Upper lobe of left lung (tissue), 6 donors: ENCODE data around the gene CKMT1A. TPM values are rescaled to one million over a fixed set of nuclear protein-coding genes. Genes with fewer than 3 reads are reported as not detected.
"Not testable (repeated sequence)": the region's sequence is repeated elsewhere in the genome, so short reads cannot be mapped to it uniquely, and the experiment has no call there.

Experiments
- ATAC-seq, 2 donors: fragments of 200-7000 bp; cut with Tn5 transposase; one replicate each; pipeline ENCODE4 v1.9.1; 2022; ENCODE audit warnings: mild to moderate bottlenecking in 2 of 2, moderate library complexity in 2 of 2; ENCODE audit not compliant: low FRiP score in 2 of 2
- DNase-seq, 2 donors: peaks; one replicate each; pipeline ENCODE4 v3.0.0-alpha.2; 2019 to 2020
- H3K27ac ChIP-seq, 4 donors: fragments of 200-600 bp; sonication (generic); one replicate each; pipeline ENCODE4 v1.5.1; 2016 to 2019
- H3K27me3 ChIP-seq, 4 donors: fragments of 200-600 bp; sonication (generic); one replicate each; pipeline ENCODE4 v1.5.1; 2017 to 2019
- H3K36me3 ChIP-seq, 4 donors: fragments of 200-600 bp; sonication (generic); one replicate each; pipeline ENCODE4 v1.5.1; 2016 to 2019
- H3K4me1 ChIP-seq, 4 donors: fragments of 200-600 bp; sonication (generic); one replicate each; pipeline ENCODE4 v1.5.1; 2018 to 2019
- H3K4me3 ChIP-seq, 4 donors: fragments of 200-600 bp; sonication (generic); one replicate each; pipeline ENCODE4 v1.5.1; 2017 to 2019; ENCODE audit warnings: mild to moderate bottlenecking in 2 of 4, moderate library complexity in 1 of 4
- H3K9me3 ChIP-seq, 4 donors: fragments of 200-600 bp; sonication (generic); one replicate each; pipeline ENCODE4 v1.5.1; 2018 to 2019
- CTCF ChIP-seq, 6 experiments: fragments of 450-650 bp in 4 of 6; fragments of 200-600 bp in 2 of 6; sonication (generic) in 2 of 6; IDR thresholded peaks; one replicate each; pipeline ENCODE4 v1.5.1; 2016 to 2019; ENCODE audit warnings: antibody characterized with exemption in 6 of 6
- EP300 ChIP-seq, 4 donors: sonication (generic); formaldehyde crosslinking; IDR thresholded peaks; one replicate each; pipeline ENCODE4 v1.5.1; 2017; ENCODE audit warnings: antibody characterized with exemption in 4 of 4, control low read depth in 2 of 4
- POLR2A ChIP-seq, 4 donors: fragments of 450-650 bp; IDR thresholded peaks; one replicate each; pipeline ENCODE4 v1.5.1; 2016 to 2017; ENCODE audit warnings: antibody characterized with exemption in 4 of 4, mild to moderate bottlenecking in 2 of 4
- POLR2AphosphoS5 ChIP-seq, 2 donors: sonication (generic); formaldehyde crosslinking; IDR thresholded peaks; one replicate each; pipeline ENCODE4 v1.5.1; 2017; ENCODE audit warnings: antibody characterized with exemption in 2 of 2
- WGBS, 2 donors: methylation state at CpG; one replicate each; pipeline ENCODE4 v1.1.5; 2017 to 2018; 5-methylcytosine and 5-hydroxymethylcytosine counted together
- total RNA-seq, 6 donors: library from RNA; depleted of rRNA in 4 of 6; stranded (reverse); fragments of >200 nt in 4 of 6; gene quantifications; one replicate each; pipeline versions ENCODE4 v1.1.0 to v1.2.1, GENCODE V29; 2016 to 2021
- donor health status: DM: no; HTN: no; CAD: no; lungs with moderate emphysema.
- donor health status: DM: no; HTN: yes; CAD: no; lungs with severe emphysema.

The CKMT1A gene
- total RNA-seq = 1 to 10 TPM in 5 of 6 donors, not detected in 1; 1.3 to 4.6 (median 2.6) TPM

DNA sequence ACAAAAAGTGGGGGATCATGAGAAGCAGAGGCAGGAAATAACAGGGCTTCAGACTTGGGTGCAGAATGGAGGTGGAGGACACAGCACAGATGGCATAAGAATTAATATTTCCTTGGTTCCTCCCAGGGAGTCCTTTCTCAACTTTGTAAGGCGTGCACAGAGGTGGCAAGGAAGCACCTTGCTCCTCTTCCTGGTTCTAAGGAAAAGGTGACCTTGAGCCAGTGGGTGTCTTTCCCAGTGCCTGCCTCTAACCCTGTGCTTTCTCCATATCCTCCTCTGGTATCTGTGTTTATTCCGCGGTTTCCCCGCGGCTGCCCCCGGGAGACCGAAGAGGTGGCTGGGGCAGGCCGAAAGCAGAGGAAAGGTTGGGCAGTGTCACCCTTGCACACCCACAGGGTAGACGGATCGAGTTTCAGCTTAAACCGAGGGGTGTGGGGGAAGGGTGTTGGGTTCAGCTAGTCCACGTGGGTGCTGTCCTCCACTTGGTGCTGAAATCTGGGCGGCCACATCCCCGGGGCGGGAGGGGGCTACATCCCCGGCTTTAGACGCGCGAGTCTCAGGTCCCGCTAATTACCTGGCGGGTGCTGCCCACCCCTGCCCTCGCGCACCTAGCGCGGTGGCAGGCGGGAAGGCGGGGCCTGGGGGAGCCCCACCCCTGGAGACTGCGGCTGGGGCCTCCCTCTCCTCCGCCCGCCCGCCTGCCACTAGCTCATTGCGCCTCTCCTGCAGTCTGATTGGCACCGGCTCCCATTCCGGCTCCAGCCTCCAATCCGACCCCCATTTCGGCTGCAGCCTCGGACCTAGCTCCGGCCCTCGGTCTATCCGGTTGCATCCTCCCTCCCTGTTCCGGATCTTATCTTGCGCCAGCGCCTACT is at the start of gene CKMT1A:
Gene CKMT1A (plus strand): TSS at position 712 of the 875 bp plus-strand sequence. CDS start 192 bp downstream, outside the sequence.
- H3K9me3 ChIP-seq, H3K4me1 ChIP-seq, H3K27ac ChIP-seq, DNase-seq, H3K27me3 ChIP-seq, H3K4me3 ChIP-seq, H3K36me3 ChIP-seq: not testable (repeated sequence)
- peak; percentile 18 to 70 for ATAC-seq
- no CpG with 5 or more reads among the region's 43 CpGs for WGBS, 2 donors

GRCh38 chr15:43648649-43649429 is 44.8 kb upstream of the CKMT1A start, which contains the start of gene CATSPER2:
Gene CATSPER2, minus strand, starts transcription at chr15:43648844. Its CDS starts 783 bp downstream, at chr15:43648061.
- Histone ChIP-seq H3K27me3 (no peaks in the 10 kb centered on the region), H3K4me3 (no peak within 1 kb of the TSS), H3K4me1 (no peaks in the 10 kb centered on the region), H3K36me3 (peaks cover 0 to 10% (median 5%) of the 10 kb centered on the region in 4 donors), H3K27ac (no peak within 1 kb of the TSS), H3K9me3 (no peaks in the 10 kb centered on the region)
- DNase-seq (peak in 1 of 2 donors; percentile 82), ATAC-seq (peak; percentile 37 to 39)
- 95 to 96% methylated on average over 54 of the region's 85 CpGs for WGBS, 2 donors
- no peak for TF ChIP-seq POLR2AphosphoS5 (IDR thresholded peaks at IDR 0.05)
- TF ChIP-seq POLR2A (IDR thresholded peaks at IDR 0.05) = no peak
- TF ChIP-seq EP300 (IDR thresholded peaks at IDR 0.05) = no peak
- no peak for TF ChIP-seq CTCF (IDR thresholded peaks at IDR 0.05)

DNA sequence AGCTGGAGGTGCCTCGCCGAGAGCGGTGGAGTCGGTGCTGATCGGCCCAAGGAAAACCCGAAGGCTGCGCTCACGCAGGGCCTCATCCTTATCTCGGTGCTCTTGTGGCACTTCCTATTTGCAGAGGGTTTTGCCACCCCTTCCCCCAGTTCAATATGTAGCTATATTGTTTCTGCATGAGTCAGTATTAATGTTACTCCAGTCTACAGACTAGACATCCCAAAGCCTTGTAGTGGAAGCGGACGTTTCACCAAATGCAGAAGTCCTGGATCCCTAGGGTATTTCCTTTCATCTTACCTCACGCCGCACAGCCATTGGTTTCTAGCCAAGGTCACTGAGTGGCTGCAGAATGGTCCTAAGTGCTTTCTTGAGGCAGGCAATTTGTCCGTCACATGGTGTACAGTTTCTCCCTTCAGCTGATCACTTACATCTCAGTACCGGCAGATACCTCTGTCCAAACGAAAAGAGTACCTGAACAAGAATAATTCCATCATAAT is 44.2 kb upstream of the CKMT1A start:
- not testable (repeated sequence) for H3K9me3 ChIP-seq, H3K4me1 ChIP-seq, H3K4me3 ChIP-seq, H3K27ac ChIP-seq, DNase-seq, H3K27me3 ChIP-seq, ATAC-seq, H3K36me3 ChIP-seq
- 91 to 97% methylated on average over 16 of the region's 16 CpGs for WGBS, 2 donors

DNA sequence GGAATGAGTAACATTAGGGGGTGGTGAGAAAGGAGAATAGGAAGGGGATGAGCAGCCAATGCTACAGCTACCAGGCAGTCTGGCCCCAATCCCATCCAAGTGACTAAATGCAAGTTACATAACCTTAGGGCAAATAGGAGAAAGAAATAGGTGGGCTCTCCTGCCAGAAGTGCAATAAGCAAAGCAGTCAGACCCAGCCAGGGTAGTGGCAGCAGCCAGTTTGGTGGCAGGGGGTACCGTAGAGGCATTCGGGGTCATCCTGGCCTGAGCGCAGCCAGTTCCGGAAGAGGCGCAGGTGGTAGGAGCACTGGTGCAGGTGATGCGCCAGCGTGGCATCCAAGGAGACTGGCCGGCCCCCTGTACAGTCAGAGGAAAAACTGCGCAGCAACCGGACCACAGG is 33.9 kb upstream of the CKMT1A start:
- not testable (repeated sequence) for H3K4me1 ChIP-seq, H3K27me3 ChIP-seq, DNase-seq, H3K36me3 ChIP-seq, H3K4me3 ChIP-seq, H3K9me3 ChIP-seq, H3K27ac ChIP-seq
- ATAC-seq = peak; percentile 16 to 24
- no CpG with 5 or more reads among the region's 10 CpGs for WGBS, 2 donors

- H3K27ac ChIP-seq, H3K9me3 ChIP-seq, H3K27me3 ChIP-seq, H3K4me1 ChIP-seq, H3K4me3 ChIP-seq, ATAC-seq, H3K36me3 ChIP-seq, DNase-seq: not testable (repeated sequence)
- 100% methylated on average over 1 of the region's 2 CpGs; no CpG with 5 or more reads in 1 of the 2 donors for WGBS, 2 donors
Measured at GRCh38 chr15:43662293-43662692, 31.4 kb upstream of the CKMT1A start.

DNA sequence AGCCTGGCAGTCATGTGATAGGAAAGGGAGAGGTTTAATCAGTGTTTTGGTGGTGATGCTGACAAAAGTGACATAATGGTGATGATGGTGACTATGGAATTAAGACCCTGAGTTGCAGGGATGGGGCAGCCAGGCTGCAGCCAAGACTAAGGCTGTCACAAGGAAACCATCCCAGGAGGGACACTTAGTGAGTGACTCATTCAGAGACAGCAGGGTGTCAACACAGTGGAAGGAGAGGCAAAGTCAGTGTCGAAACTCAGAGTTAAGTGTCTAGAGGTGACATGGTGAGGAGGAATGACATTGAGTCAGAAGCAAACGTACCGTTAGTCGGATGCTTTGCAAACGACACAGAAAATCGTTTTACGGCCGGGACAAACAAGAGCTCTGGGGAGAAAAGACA is 30.3 kb upstream of the CKMT1A start:
- not testable (repeated sequence) for ATAC-seq, H3K9me3 ChIP-seq, H3K27me3 ChIP-seq, H3K36me3 ChIP-seq, H3K27ac ChIP-seq, H3K4me1 ChIP-seq, H3K4me3 ChIP-seq, DNase-seq
- whole genome bisulfite sequencing, 2 donors = no CpG with 5 or more reads among the region's 8 CpGs

DNA sequence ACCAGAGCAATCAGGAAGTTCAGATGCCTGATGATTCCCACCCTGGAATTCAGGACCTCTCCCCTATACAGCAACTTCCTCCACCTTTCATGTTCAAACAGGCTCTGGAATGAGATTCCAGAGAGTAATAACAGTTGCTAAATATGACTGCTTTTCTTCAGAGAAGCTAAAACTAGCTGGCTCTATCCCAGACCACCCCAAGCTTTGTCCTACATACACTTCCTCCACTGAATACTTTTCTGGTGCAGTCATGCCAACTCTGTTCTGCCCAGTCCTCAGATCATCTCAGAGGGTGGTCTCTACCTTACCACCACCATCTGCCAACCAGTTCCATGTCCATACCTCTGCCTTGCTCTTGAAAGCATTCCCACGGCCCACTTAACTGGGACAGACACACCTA is 27.5 kb upstream of the CKMT1A start:
- not testable (repeated sequence) for DNase-seq, H3K27ac ChIP-seq, H3K36me3 ChIP-seq, H3K4me3 ChIP-seq, ATAC-seq, H3K4me1 ChIP-seq, H3K27me3 ChIP-seq, H3K9me3 ChIP-seq
- no CpG with 5 or more reads among the region's 1 CpG for WGBS, 2 donors

DNA sequence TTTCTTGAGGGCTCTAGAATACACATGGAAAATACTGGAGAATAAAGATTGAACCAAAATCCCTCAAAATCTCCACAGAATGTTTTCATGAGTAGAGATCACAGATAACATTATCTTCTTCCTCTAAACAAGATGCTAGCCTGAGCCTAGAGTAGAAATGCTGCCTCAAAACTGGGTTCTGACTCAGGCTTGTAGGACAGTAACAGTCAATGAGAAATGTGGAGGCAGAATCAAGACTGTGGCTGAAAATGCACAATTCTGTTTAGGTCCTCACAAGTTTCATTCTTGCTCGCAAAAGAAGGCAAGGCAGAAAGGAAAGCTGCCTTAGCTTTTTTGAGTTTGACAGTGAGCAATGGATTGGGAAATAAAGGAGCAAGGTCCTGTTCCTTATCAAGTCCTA is 19.5 kb upstream of the CKMT1A start:
- H3K27me3 ChIP-seq, DNase-seq, H3K4me3 ChIP-seq, H3K27ac ChIP-seq, ATAC-seq, H3K4me1 ChIP-seq, H3K36me3 ChIP-seq, H3K9me3 ChIP-seq: not testable (repeated sequence)
- no CpG with 5 or more reads among the region's 1 CpG for WGBS, 2 donors

DNA sequence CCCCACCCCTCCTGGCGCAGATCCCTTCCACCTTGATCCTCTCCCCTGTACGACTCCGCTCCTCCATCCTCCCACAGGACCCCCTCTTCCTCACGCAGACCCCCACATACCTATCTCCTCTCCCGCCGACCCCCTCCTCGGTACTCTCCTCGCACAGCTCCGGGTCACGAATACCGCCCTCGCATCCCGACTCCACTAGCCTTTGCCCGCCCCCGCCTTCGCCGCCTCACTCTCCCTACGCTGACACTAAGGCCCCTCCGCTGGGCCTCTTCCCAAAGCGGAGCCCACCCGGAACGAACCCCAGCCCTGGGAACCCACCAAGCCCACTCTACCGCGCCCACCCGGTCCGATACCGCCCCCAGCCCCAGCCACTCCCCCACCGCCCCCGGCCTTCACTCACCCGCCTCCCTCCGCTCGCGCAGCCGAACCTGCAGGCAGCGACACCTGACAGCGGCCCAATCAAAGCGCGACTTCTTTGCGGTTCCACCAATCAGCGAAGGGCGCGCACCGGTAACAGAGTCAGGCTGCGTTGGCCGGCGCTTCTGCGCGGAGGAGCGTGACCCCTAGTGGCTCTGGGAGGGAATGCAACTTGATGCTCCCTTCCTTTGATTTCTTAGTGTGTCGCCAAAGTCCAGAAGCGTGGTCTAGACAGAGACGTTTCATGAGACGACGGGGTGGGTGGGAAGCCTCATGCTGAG is 3.9 kb upstream of the CKMT1A start:
- no CpG with 5 or more reads among the region's 54 CpGs for WGBS, 2 donors
- DNase-seq, H3K36me3 ChIP-seq, H3K27ac ChIP-seq, H3K9me3 ChIP-seq, H3K4me1 ChIP-seq, H3K4me3 ChIP-seq, H3K27me3 ChIP-seq: not testable (repeated sequence)
- ATAC-seq = peak; percentile 98 to 99

DNA sequence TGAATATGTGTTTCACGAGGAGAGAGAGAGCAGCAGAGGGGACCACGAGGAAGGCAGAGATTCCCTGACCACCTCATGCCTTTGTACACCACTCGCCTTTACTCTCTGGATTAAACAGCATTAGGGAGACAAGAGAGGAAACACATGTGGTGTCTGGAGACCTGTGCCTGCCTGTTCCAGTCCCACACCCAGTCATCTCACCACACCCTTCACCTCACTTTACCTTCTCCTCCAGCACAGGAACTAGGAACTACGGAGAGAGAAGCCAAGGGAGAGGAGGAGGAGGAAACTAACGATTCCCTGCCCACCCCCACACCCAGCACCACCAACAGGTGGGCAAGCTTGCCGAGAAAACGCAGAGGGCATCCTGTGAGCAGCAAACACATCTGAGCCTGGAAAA is 980 bp upstream of the CKMT1A start:
- H3K4me3 ChIP-seq, H3K9me3 ChIP-seq, DNase-seq, H3K36me3 ChIP-seq, H3K4me1 ChIP-seq, ATAC-seq, H3K27me3 ChIP-seq, H3K27ac ChIP-seq: not testable (repeated sequence)
- WGBS, 2 donors = 30% methylated on average over 3 of the region's 7 CpGs; no CpG with 5 or more reads in 1 of the 2 donors
